ENCODE results near the gene NOTCH2.

NOTCH2 gene

DNA sequence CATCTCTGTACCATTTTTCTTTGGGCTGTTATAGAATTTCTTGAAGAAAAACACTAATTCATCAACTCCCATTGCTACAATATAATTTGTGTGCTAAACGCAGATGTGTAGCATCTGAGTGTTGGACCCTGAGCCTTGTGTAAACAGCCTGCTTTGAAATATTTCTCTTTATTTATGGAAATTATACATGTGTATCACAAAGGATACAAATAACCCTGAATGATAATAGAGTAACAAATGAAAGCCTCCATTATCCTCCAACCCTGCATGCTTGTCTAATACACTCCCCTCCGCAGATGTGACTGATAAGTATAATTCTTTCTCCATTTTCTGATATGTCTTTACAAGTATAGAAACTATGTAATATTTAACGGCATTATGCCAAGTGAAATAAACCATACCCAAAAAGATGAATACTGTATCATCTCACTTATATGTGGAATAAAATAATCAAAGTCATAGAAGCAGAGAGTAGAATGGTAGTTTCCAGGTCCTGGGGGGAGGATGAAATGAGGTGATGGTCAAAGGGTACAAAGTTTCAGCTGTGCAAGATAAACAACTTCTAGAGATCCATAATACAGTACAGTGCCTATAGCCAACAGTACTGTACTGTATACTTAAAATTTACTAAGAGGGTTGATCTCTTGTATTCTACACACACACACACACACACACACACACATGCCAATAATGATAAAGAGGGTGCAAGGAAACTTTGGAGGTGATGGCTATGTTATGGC lies 170.3 kb downstream of the NOTCH2 start:
- DNase-seq = no peak

DNA sequence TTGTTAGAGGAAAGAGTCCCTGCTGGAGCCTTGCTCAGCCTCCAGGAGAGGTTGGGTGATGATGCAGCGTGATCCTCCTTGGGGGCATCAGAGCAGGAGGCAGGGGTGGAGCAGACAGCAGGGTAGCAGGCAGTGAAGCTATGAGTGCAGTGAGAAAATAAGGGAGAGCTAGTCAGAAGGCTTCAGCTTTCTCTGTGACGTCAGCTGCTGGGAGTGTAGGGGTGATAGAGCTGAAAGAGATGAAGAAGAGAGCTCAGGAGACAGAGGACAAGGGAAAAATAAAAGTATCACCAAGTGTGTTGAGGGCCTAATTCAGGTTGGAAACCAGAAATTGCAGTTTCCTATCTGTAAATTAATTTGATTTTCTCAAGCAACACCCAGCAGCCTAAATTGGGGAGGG lies 170.9 kb downstream of the NOTCH2 start:
- DNase-seq = no peak

DNA sequence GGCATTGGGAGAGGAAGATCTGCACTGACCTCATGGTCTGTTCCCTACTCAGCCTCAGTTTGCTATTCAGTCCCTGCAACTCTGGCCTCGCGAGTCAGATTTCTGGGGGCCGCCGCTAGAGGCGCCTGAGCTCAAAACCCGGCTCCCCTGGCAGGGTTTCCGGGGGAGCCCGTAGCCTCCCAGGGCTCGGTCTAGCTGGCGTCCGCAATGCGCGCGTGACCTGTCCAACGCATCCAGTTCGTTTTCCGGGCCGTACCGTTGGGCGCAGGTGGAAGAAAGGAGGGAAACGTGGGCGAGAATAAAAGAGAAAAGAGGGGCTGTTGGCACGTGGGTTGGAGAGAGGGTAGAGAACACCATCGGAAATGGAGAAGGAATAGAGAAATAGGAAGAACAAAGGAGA lies 173.2 kb downstream of the NOTCH2 start, which contains the start of gene ADAM30:
Gene ADAM30, minus strand, starts transcription at position 213 of the 400 bp plus-strand sequence. Its CDS starts 179 bp downstream, at position 34.
- DNase-seq = no peak

GRCh38 chr1:119895102-119895501 lies 174.4 kb downstream of the NOTCH2 start:
- no peak for DNase-seq

DNA sequence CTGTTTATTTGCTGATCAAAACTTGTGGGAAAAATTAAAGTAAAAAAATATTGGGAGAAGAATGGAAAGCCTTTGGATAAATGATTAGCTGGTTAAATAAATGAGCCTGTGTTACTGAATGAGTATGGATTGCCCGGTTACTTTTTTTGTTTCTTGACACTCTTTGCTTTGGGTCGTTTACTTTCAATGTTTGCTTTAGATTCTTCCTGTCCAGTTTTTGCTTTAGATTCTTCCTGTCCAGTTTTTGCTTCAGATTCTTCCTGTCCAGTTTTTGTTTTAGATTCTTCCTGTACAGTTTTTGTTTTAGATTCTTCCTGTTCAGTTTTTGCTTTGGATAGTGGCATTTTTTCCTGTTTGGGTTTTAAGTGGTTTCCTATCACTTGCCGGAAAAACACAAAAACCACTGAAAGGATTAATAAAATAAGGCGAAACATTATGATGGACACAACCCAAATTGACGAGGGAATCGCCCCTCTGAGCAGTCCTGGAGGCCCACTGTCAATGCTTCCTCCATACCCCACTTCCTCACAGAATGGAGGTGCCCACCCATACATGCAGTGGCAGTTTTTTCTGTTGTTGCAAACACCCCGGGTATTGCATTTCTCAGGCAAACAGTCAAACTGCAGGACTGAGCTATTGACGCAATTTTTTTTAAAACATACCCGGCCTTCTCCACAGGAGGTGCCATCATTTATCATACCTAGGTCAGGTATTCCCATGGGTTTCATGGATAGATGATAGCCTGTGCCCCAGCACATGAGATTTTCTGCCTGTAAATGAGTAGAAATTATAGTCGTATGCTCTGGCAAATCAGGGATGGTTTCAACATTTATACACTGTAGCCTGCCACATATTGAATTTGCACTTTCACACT lies 175.4 kb downstream of the NOTCH2 start:
- DNase-seq = no peak

- no peak for DNase-seq
Measured at GRCh38 chr1:119893238-119893791, 176.1 kb downstream of the NOTCH2 start.

GRCh38 chr1:119891386-119891785 lies 178.1 kb downstream of the NOTCH2 start:
- DNase-seq = no peak

GRCh38 chr1:119888476-119888875 lies 181.0 kb downstream of the NOTCH2 start:
- DNase-seq = no peak

GRCh38 chr1:119887427-119887826 lies 182.0 kb downstream of the NOTCH2 start:
- no peak for DNase-seq

- DNase-seq = no peak
Measured at GRCh38 chr1:119885903-119886783, 183.3 kb downstream of the NOTCH2 start.

DNA sequence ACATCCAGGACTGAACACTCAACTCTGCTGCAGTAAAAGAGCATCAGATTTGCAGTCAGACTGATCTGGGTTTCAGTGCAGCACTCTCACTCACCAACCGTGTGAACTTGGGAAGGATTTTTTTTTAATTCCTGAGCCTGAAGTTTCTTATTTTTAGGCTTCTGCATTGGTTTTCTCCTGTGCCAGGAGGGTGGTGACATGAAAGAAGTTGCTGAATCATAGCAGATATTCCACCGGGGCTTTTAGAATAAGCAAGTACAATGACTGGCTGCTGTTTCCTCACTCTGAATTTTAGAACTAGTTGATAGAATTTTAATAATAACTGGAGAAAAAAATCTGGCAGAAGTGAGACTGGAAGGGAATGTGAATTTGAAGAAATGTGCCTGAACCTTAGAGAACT lies 184.8 kb downstream of the NOTCH2 start:
- DNase-seq = no peak

DNA sequence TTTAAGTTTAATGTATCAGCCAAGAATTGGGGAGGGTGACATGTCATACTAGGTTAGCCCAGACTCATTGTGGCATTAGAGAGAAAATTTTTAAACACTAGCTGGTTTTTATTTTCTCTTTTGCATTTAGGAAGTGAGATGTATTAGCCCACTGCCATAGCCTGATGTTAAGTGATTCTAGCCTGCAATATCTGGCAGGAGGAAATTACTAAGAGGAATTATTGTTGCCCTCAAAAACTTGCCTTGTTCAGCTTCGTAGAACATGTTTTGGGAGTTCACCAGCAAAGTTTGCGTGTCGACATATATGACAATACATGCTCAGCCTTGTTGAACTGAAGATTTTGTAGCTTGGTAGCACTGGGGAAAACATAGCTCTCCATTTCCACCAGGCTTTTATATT lies 185.6 kb downstream of the NOTCH2 start:
- no peak for DNase-seq

DNA sequence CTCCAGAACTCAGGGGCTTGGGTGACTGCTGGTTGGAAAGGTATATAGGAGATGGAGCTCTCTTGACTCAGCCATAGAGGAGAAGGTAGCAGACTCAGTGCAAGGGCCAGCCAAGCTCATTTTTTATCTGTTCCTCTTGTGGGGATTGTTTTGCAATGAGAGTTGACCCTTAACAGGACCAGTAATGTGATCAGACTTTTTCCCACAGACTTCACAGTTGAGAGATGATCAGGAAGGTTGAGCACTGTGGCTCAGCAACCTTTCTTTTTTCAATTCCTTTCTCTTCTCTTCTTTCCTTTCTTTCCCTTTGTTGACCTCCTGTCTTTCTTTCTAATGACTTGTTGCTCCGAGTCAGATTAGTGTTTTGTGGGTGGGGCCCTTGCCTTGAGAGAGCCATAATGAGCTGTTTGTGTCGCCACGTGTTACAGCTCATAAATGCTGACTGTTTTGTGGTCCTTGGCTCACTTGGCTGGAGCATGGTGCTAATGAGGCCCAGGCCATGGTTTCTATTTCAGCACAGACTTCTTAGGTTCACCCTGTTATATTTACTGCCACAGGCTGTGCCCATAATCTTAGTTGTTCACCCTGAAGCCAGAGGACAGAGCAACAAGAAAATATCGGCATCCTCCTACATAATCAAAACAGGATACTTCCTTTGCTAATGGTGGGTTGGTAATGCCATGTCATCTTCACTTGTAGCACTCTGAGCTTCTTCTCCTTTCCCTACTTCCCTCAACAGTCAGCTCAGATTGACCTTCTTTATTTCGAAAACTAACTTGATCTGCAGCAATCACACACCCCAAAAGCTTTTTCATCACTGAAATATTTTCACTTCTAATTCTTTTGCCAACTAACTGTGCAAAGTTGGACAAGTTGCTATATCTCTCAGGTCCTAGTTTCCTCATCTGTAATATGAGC lies 187.1 kb downstream of the NOTCH2 start:
- no peak for DNase-seq

DNA sequence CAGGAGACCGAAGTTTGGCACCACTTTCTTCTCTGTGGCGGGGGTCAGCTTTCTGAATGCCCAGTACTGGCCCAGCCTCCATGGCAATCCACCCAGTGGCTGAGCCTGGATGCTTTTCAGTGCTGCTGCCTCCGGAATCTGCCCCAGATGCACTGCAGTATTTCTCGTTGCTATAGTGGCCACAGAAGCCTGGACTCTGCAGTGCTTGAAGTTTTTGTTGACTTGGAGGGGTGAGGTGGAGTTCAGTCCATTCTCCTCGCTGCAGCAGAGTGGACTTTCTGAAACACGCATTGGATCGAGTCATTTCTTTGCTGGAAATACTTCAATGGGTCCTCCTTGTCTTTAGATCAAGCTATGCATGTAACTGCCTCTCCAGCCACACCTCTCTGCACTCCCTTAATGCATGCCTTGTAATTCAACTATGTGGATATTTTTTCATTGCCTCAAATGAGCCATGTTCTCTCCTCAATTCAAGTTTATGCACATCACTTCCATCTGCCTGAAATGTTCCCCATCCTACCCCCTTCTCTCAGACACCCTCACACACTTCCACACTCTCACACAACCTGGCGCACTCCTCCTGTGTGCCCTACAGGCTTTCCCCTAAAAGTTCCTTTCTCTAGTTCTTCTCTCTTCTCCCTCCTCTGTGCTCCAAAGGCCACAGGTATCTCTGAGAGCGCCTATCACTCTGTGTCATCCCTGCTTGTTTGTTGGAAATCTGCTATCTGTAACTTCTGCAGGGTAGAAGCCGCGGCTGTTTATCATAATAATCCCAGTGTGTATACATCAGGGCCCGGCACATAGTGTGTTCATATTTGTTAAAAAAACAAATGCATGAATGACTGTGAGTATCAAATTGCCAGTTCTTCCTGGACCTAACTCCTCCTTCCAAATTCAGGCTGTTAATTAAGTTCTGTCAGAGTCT lies 189.7 kb downstream of the NOTCH2 start:
- DNase-seq = no peak

DNA sequence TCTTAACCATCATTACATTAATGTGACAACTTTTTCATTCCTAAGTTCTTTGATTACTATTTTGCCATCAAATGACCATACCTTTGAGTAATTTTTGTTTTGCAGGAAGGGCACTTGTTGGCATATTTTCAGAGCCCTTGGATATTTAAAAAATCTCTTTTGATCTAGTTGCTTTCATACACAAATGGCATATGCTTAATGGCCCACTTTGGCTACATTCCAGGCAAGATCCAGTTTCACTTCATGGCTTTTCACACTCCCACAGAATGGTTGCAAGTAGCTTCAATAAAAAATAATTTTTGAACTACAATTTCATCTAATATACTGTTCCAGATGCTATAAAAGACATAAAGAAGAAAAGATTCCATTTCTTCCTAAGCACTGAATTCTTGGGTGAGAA lies 191.3 kb downstream of the NOTCH2 start:
- DNase-seq = no peak

- no peak for DNase-seq
Measured at GRCh38 chr1:119874186-119874585, 195.3 kb downstream of the NOTCH2 start.

GRCh38 chr1:119873135-119874015 lies 196.1 kb downstream of the NOTCH2 start:
- DNase-seq = peak; percentile 63

DNA sequence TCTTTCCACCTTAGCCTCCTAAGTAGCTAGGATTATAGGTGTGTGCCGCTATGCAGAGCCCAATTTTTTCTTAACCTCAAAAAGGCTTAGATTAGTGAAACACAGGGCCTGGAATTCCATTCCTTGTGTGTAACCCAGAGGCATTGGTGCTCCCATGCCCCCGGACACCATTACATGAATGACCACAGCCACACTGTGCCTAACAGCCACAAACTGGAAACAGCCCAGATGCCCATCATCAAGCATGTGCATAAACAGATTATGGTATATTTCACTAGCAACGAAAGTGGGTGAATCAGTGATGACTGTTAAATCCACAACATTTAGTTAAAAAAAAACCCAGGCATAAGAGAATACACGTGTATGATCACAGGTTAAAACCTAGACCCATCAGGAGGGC lies 197.6 kb downstream of the NOTCH2 start:
- no peak for DNase-seq

GRCh38 chr1:119870917-119871596 lies 198.4 kb downstream of the NOTCH2 start:
- peak; percentile 95 for DNase-seq

Data from right forelimb (tissue), 1 donor.